NT2/D1 (cell line): Measurements from ENCODE around the gene SCAMP2.

Source experiments
- DNase-seq: peaks from one replicate; pipeline ENCODE4 v3.0.0-alpha.2; 2011; ENCODE audit warnings: low read depth, low spot score
- H3K27me3 ChIP-seq: 2 replicates; pipeline ENCODE4 v1.6.0; 2011; ENCODE audit warnings: mild to moderate bottlenecking; ENCODE audit not compliant: insufficient read length, insufficient read depth
- H3K36me3 ChIP-seq: 2 replicates; pipeline ENCODE4 v1.6.1; 2011; ENCODE audit warnings: mild to moderate bottlenecking, low read length, mixed read lengths; ENCODE audit not compliant: insufficient read depth, insufficient read length
- H3K4me1 ChIP-seq: 2 replicates; pipeline ENCODE4 v1.5.1; 2011; ENCODE audit not compliant: insufficient read depth, insufficient read length
- H3K4me3 ChIP-seq: 2 replicates; pipeline ENCODE4 v1.5.1; 2011; ENCODE audit warnings: low read depth; ENCODE audit not compliant: insufficient read length
- H3K9ac ChIP-seq: 2 replicates; pipeline ENCODE4 v1.6.0; 2011; ENCODE audit warnings: low read depth; ENCODE audit not compliant: insufficient read length
- H3K9me3 ChIP-seq: 2 replicates; pipeline ENCODE4 v1.5.1; 2011; ENCODE audit warnings: mild to moderate bottlenecking, low read length; ENCODE audit not compliant: insufficient read depth
- SUZ12 ChIP-seq: IDR thresholded peaks from 2 replicates; pipeline ENCODE4 v1.6.1; 2011; ENCODE audit not compliant: insufficient read length, insufficient read depth; ENCODE audit errors: extremely low read depth
- YY1 ChIP-seq: IDR thresholded peaks from 2 replicates; pipeline ENCODE4 v1.6.1; 2011; ENCODE audit not compliant: insufficient read length, insufficient read depth
- ZNF274 ChIP-seq: IDR thresholded peaks from 2 replicates; pipeline ENCODE4 v1.6.1; 2011; ENCODE audit warnings: mild to moderate bottlenecking, low read depth, low read length

The SCAMP2 gene

GRCh38 chr15:74815121-74815934 lies 57.8 kb downstream of the SCAMP2 start:
- peaks cover 48% of the 10 kb centered on the region for H3K4me1 ChIP-seq
- H3K9me3 ChIP-seq, result no peaks in the 10 kb centered on the region
- H3K36me3 ChIP-seq, result no peaks in the 10 kb centered on the region
- H3K4me3 ChIP-seq, result no peak overlapping the region
- DNase-seq, result no peak
- no peaks in the 10 kb centered on the region for H3K27me3 ChIP-seq
- H3K9ac ChIP-seq, result no peak overlapping the region
- TF ChIP-seq SUZ12 (no peak), ZNF274 (no peak), YY1 (no peak)

- Histone ChIP-seq H3K9me3 (no peaks in the 10 kb centered on the region), H3K4me1 (peaks cover 44% of the 10 kb centered on the region), H3K36me3 (no peaks in the 10 kb centered on the region), H3K4me3 (no peak within 1 kb of the TSS), H3K9ac (peak within 1 kb of the TSS; percentile 13), H3K27me3 (no peaks in the 10 kb centered on the region)
- no peak for DNase-seq
- TF ChIP-seq SUZ12, result no peak
- TF ChIP-seq YY1, result no peak
- TF ChIP-seq ZNF274, result no peak
Observed at GRCh38 chr15:74812533-74812932, 60.6 kb downstream of the SCAMP2 start, which contains the start of gene LMAN1L. LMAN1L (plus strand) TSS chr15:74812835; CDS start chr15:74812855, 20 bp downstream.

- peaks cover 2% of the 10 kb centered on the region for H3K36me3 ChIP-seq
- TF ChIP-seq ZNF274, result no peak
- TF ChIP-seq SUZ12, result no peak
- no peak for TF ChIP-seq YY1
- no peaks in the 10 kb centered on the region for H3K9me3 ChIP-seq
- no peak overlapping the region for H3K9ac ChIP-seq
- DNase-seq, result no peak
- no peaks in the 10 kb centered on the region for H3K27me3 ChIP-seq
- H3K4me1 ChIP-seq, result peaks cover 21% of the 10 kb centered on the region
- H3K4me3 ChIP-seq, result no peak overlapping the region
Observed at GRCh38 chr15:74809956-74810355, 63.2 kb downstream of the SCAMP2 start.

GRCh38 chr15:74809242-74809641 lies 63.9 kb downstream of the SCAMP2 start:
- Histone ChIP-seq H3K9ac (no peak overlapping the region), H3K36me3 (peaks cover 8% of the 10 kb centered on the region)
- TF ChIP-seq SUZ12, result no peak
- no peak for TF ChIP-seq YY1

GRCh38 chr15:74808840-74809229 lies 64.3 kb downstream of the SCAMP2 start:
- no peaks in the 10 kb centered on the region for H3K27me3 ChIP-seq
- TF ChIP-seq SUZ12, result no peak
- DNase-seq, result no peak

More at GRCh38 chr15:74809242-74809641, 63.9 kb downstream of the SCAMP2 start:
- Histone ChIP-seq H3K27me3 (no peaks in the 10 kb centered on the region), H3K9me3 (no peaks in the 10 kb centered on the region), H3K4me1 (peaks cover 19% of the 10 kb centered on the region), H3K4me3 (no peak overlapping the region)
- DNase-seq, result no peak

GRCh38 chr15:74808078-74808839 lies 64.9 kb downstream of the SCAMP2 start:
- Histone ChIP-seq H3K9ac (peak overlapping the region; percentile 4), H3K9me3 (no peaks in the 10 kb centered on the region), H3K36me3 (peaks cover 18% of the 10 kb centered on the region), H3K4me1 (peaks cover 20% of the 10 kb centered on the region), H3K27me3 (no peaks in the 10 kb centered on the region), H3K4me3 (no peak overlapping the region)
- TF ChIP-seq SUZ12 (no peak), ZNF274 (no peak), YY1 (no peak)
- no peak for DNase-seq

More at GRCh38 chr15:74808840-74809229, 64.3 kb downstream of the SCAMP2 start:
- peaks cover 12% of the 10 kb centered on the region for H3K36me3 ChIP-seq
- no peak overlapping the region for H3K9ac ChIP-seq
- no peaks in the 10 kb centered on the region for H3K9me3 ChIP-seq
- H3K4me1 ChIP-seq, result peaks cover 19% of the 10 kb centered on the region
- H3K4me3 ChIP-seq, result no peak overlapping the region

- no peaks in the 10 kb centered on the region for H3K9me3 ChIP-seq
- H3K4me3 ChIP-seq, result no peak overlapping the region
- H3K27me3 ChIP-seq, result no peaks in the 10 kb centered on the region
- peaks cover 27% of the 10 kb centered on the region for H3K36me3 ChIP-seq
- no peak for DNase-seq
- H3K9ac ChIP-seq, result no peak overlapping the region
- peaks cover 15% of the 10 kb centered on the region for H3K4me1 ChIP-seq
- TF ChIP-seq ZNF274, result no peak
- no peak for TF ChIP-seq SUZ12
- no peak for TF ChIP-seq YY1
Observed at GRCh38 chr15:74807282-74807681, 65.9 kb downstream of the SCAMP2 start.
